Ovary (tissue), 9 donors: ENCODE measurements around the gene SORCS2. TPM values are rescaled to one million over a fixed set of nuclear protein-coding genes. Genes with fewer than 3 reads are reported as not detected.

Source experiments
- DNase-seq, 5 donors: peaks; one replicate each; pipeline ENCODE4 v3.0.0-alpha.2; 2019 to 2020
- H3K27ac ChIP-seq, 2 donors: fragments of 200-600 bp; one replicate each; pipeline versions ENCODE4 v1.5.1 to v1.8.0; 2019 to 2022
- H3K27me3 ChIP-seq: fragments of 200-600 bp; one replicate; pipeline ENCODE4 v1.8.0; 2022
- H3K36me3 ChIP-seq: fragments of 200-600 bp; sonication (generic); one replicate; pipeline ENCODE4 v1.5.1; 2019
- H3K4me1 ChIP-seq: one replicate; pipeline ENCODE4 v1.8.1; 2013; ENCODE audit warnings: mild to moderate bottlenecking, moderate library complexity; ENCODE audit not compliant: insufficient read depth
- H3K4me3 ChIP-seq: fragments of 200-600 bp; sonication (generic); one replicate; pipeline ENCODE4 v1.5.1; 2017
- H3K9me3 ChIP-seq, 2 donors: fragments of 200-600 bp in 1 of 2; sonication (generic) in 1 of 2; one replicate each; pipeline versions ENCODE4 v1.5.1 to v1.8.1; 2013 to 2019; ENCODE audit warnings: mild to moderate bottlenecking in 1 of 2, moderate library complexity in 1 of 2
- EP300 ChIP-seq: sonication (generic); formaldehyde crosslinking; IDR thresholded peaks from one replicate; pipeline ENCODE4 v1.6.1; 2017; ENCODE audit warnings: antibody characterized with exemption
- POLR2A ChIP-seq: fragments of 450-650 bp; IDR thresholded peaks from one replicate; pipeline ENCODE4 v1.6.1; 2017; ENCODE audit warnings: antibody characterized with exemption, mild to moderate bottlenecking, moderate library complexity
- WGBS, 3 donors: extraction: QIAGEN DNeasy Blood & Tissue Kit in 1 of 3; methylation state at CpG; one replicate each; pipeline versions ENCODE4 v1.1.5 to v1.1.7; 2013 to 2017; 5-methylcytosine and 5-hydroxymethylcytosine counted together
- intact Hi-C, 4 donors: fragments of 100-400 bp; cut with DNase I; formaldehyde crosslinking; loops; one replicate each; pipeline versions ENCODE4 v1.11.0 to v1.15.1; 2022 to 2023
- polyA plus RNA-seq, 2 donors: library from polyadenylated mRNA; stranded (reverse); fragments of 200-250 nt in 1 of 2; fragments of 350-450 nt in 1 of 2; fragmentation: Illumina TruSeq in 1 of 2; extraction: RNeasy Lipid Tissue Mini Kit (QIAGEN cat#74804) in 1 of 2; gene quantifications; one replicate each; pipeline ENCODE4 v1.2.3, GENCODE V29; 2013 to 2014
- total RNA-seq, 7 donors: library from RNA; depleted of rRNA in 2 of 7; stranded (reverse); fragments of >200 nt in 2 of 7; fragmentation: NEBNext Ultra II Directional in 3 of 7; extraction: Animal tissue kit (Norgen Biotek cat#: 25700) in 3 of 7; gene quantifications; one replicate each; pipeline versions ENCODE4 v1.1.0 to v1.2.4, GENCODE V29; 2016 to 2023
- TF ChIP-seq, protein P1 (sequence below), 3 donors: fragments of 450-650 bp in 2 of 3; fragments of 200-600 bp in 1 of 3; IDR thresholded peaks; one replicate each; pipeline versions ENCODE4 v1.5.1 to v1.8.0; 2016 to 2022; ENCODE audit warnings: antibody characterized with exemption in 3 of 3, mild to moderate bottlenecking in 1 of 3
- donor health status: DM: no; HTN: no; CAD: no; lungs with moderate emphysema.
- donor health status: DM: no; HTN: no; CAD: no.
- donor health status: Bipolar disorder and iron deficiency.
- donor health status: DM: yes; HTN: yes; CAD: no.
- donor health status: DM: no; HTN: no; CAD: no.
- donor health status: DM: yes; HTN: yes; CAD: no.

Gene SORCS2
- total and polyA plus RNA-seq, 9 donors = 0.60 to 23.9 (median 7.1) TPM

DNA sequence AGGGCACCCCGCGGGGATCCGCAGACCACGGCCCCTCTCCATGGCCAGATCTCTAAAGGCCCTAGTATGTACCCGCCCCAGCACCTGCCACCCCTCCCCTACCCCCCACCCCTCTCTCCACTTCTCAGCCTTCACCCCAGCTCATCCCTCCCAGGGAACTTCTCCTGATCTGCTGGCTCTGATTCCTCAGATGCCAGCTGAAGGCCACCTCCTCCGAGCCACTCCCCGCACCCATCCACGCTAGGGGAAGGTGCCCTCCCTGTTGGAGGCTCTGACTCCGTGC lies 230.5 kb downstream of the SORCS2 start:
- H3K27ac ChIP-seq = no peak overlapping the region
- no peaks in the 10 kb centered on the region for H3K4me1 ChIP-seq
- intact Hi-C loops = no loop called here
- no peak overlapping the region for H3K4me3 ChIP-seq
- no peaks in the 10 kb centered on the region for H3K36me3 ChIP-seq
- no peaks in the 10 kb centered on the region for H3K27me3 ChIP-seq
- DNase-seq = peak in 1 of 5 donors; percentile 2
- TF ChIP-seq EP300 (no peak), POLR2A (no peak)
- TF ChIP-seq, protein P1, sequence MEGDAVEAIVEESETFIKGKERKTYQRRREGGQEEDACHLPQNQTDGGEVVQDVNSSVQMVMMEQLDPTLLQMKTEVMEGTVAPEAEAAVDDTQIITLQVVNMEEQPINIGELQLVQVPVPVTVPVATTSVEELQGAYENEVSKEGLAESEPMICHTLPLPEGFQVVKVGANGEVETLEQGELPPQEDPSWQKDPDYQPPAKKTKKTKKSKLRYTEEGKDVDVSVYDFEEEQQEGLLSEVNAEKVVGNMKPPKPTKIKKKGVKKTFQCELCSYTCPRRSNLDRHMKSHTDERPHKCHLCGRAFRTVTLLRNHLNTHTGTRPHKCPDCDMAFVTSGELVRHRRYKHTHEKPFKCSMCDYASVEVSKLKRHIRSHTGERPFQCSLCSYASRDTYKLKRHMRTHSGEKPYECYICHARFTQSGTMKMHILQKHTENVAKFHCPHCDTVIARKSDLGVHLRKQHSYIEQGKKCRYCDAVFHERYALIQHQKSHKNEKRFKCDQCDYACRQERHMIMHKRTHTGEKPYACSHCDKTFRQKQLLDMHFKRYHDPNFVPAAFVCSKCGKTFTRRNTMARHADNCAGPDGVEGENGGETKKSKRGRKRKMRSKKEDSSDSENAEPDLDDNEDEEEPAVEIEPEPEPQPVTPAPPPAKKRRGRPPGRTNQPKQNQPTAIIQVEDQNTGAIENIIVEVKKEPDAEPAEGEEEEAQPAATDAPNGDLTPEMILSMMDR (IDR thresholded peaks at IDR 0.05) = no peak
- no peaks in the 10 kb centered on the region for H3K9me3 ChIP-seq
- WGBS, 3 donors = 88 to 92% (median 90%) methylated on average over 9 of the region's 9 CpGs

DNA sequence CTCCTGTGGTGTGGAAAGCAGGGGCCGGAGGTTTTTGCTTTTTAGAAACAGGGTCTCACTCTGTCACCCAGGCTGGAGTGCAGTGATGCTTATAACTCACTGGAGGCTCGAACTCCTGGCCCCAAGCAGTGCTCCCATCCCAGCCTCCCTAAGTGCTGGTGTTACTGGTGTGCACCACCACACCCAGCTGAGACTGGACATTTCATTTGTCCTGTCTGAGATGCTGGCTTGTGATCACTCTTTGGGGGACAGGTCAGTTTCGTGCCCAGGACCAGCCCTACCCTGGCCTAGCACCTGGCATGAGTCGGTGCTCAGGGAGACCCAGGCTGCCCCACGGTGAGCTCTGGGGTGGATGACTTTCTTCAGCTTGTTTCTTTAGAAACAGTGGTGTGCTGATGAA lies 231.1 kb downstream of the SORCS2 start:
- Histone ChIP-seq H3K36me3 (no peaks in the 10 kb centered on the region), H3K9me3 (no peaks in the 10 kb centered on the region), H3K27me3 (no peaks in the 10 kb centered on the region), H3K4me3 (no peak overlapping the region), H3K27ac (no peak overlapping the region), H3K4me1 (no peaks in the 10 kb centered on the region)
- intact Hi-C loops = no loop called here
- WGBS, 3 donors = 87 to 92% (median 90%) methylated on average over 5 of the region's 5 CpGs
- TF ChIP-seq, protein P1 (IDR thresholded peaks at IDR 0.05) = no peak
- TF ChIP-seq EP300 (no peak), POLR2A (no peak)
- DNase-seq = peak in 2 of 5 donors; percentile 5 to 8

DNA sequence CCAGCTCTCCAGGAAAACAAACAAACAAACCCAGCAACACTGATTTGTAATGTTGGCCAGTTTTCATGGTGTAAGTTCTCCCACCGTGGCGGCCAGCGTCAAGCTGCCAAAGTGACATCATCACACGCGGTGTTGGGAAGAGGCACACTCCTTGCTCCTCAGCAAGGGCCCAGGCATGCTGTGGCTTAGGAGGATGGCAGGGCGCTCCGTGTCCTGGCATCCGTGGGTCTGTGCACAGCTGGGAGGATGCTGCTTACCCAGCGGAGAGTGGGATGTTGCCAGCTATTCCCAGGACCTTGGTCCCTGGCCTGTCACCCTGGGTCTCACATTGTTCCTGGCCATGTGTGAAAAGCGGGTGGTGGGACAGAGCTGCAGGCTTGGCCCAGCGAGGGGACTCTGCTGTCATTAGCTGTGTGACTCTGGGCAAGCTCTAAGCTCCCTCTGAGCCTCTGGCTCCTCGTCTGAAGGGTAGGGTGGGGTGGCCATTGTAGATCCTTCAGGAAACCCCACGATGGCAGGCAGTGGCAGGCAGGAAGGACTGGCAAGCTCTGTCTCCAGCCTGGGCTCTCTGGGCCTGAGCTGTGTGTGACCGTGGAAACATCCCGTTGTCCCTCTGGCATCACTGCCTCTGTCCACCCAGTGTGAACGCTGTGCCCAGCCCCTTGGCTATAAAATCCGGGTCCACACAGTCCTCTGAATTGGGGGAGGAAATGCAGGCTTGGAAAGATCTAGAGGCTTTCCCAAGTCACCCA lies 231.6 kb downstream of the SORCS2 start:
- intact Hi-C loops = no loop called here
- no peaks in the 10 kb centered on the region for H3K27me3 ChIP-seq
- no peak overlapping the region for H3K27ac ChIP-seq
- no peak overlapping the region for H3K4me3 ChIP-seq
- no peaks in the 10 kb centered on the region for H3K36me3 ChIP-seq
- H3K4me1 ChIP-seq = no peaks in the 10 kb centered on the region
- WGBS, 3 donors = 78 to 86% (median 85%) methylated on average over 16 to 17 of the region's 17 CpGs
- TF ChIP-seq EP300 (no peak), POLR2A (no peak)
- TF ChIP-seq, protein P1 (IDR thresholded peaks at IDR 0.05) = no peak
- no peaks in the 10 kb centered on the region for H3K9me3 ChIP-seq
- DNase-seq = peak in 3 of 5 donors; percentile 6 to 23 (median 6)

DNA sequence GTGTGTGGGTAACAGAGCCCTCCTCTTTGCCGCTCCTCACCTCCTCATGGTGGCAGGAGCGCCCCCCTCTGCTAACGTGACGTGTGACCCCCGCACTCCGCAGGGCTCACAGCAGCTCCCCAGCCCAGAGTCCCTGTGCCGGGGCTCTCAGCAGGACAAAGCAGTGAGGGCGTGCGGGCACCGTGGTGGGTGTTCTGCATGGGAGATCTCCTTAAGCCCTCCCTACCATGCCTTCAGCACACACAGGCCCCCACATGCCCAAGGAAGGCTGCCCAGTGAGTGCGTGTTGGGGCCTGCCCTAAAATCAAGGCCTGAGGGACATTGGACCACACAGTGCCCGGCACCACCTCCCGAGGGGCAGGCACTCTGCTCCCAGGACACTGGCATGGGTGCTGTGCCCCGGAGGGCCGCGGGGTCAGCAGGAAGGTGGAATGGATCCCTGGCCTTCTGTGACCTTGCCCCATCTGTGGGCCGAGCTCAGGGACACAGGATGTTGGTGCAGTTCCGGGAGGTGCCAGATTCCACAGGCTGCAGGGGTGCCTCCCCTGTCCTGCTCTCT lies 232.3 kb downstream of the SORCS2 start:
- Histone ChIP-seq H3K9me3 (no peaks in the 10 kb centered on the region), H3K36me3 (no peaks in the 10 kb centered on the region), H3K27me3 (no peaks in the 10 kb centered on the region), H3K4me1 (no peaks in the 10 kb centered on the region), H3K27ac (no peak overlapping the region), H3K4me3 (no peak overlapping the region)
- TF ChIP-seq POLR2A (no peak), EP300 (no peak)
- TF ChIP-seq, protein P1 (IDR thresholded peaks at IDR 0.05) = no peak
- peak in 3 of 5 donors; percentile 8 to 26 (median 9) for DNase-seq
- 78 to 85% (median 80%) methylated on average over 13 to 18 of the region's 18 CpGs for WGBS, 3 donors
- intact Hi-C loops = no loop called here
